LNCAP (cell line): ENCODE measurements around the gene ARID1B.

ENCODE experiments used
- TF ChIP-seq, protein P1 (sequence below): fragments of 450-650 bp; IDR thresholded peaks from 2 replicates; pipeline ENCODE4 v1.5.1; 2017; ENCODE audit warnings: mild to moderate bottlenecking

Gene ARID1B

DNA sequence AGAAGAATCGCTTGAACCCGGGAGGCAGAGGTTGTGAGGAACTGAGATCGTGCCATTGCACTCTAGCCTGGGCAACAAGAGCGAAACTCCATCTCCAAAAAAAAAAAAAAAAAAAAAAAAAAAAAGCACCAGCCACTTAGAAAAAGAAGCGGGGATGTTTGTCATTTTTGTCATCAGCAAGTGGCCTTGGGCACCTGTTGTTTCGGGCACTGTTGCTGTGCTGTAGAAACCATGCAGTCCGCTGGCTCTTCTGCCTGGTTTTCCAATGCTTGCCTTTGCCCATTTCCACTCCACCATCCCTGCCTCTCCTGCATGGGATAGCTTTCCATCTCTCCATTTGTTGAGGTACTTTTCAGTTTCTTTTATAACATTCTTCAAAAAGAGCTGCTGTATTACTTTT is 129.3 kb downstream of the ARID1B start:
- TF ChIP-seq, protein P1, sequence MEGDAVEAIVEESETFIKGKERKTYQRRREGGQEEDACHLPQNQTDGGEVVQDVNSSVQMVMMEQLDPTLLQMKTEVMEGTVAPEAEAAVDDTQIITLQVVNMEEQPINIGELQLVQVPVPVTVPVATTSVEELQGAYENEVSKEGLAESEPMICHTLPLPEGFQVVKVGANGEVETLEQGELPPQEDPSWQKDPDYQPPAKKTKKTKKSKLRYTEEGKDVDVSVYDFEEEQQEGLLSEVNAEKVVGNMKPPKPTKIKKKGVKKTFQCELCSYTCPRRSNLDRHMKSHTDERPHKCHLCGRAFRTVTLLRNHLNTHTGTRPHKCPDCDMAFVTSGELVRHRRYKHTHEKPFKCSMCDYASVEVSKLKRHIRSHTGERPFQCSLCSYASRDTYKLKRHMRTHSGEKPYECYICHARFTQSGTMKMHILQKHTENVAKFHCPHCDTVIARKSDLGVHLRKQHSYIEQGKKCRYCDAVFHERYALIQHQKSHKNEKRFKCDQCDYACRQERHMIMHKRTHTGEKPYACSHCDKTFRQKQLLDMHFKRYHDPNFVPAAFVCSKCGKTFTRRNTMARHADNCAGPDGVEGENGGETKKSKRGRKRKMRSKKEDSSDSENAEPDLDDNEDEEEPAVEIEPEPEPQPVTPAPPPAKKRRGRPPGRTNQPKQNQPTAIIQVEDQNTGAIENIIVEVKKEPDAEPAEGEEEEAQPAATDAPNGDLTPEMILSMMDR: no peak

DNA sequence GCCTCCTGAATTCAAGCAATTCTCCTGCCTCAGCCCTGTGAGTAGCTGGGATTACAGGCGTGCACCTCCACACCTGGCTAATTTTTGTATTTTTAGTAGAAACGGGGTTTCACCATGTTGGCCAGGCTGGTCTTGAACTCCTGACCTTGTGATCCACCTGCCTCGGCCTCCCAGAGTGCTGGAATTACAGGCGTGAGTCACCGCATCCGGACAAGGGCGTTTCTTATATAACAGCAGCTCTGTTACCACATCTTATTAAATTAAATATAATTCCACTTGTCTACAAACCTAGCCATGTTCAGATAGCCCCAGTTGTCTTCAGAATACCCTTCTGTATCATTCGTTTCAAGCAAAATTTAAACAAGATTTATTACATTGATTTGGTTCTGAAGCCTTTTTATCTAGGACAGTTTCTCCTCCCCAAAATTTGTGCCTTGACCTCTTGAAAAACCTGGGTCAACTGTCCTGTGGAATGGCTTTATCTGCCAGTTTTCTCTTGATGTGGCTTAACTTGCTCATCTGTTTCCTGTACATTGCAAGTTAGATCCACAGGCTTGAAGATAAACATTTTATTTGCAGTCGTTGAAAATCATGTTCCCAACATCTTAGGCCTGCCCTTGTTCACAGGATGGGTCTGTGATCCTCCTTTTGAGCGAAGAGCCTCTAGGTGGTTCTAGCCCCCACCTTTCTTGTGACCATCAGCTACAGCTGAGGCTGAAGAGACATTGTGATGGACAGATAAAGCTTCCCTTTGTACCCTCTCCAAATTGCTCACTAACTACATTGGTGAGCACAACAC is 132.2 kb downstream of the ARID1B start:
- TF ChIP-seq, protein P1: no peak

DNA sequence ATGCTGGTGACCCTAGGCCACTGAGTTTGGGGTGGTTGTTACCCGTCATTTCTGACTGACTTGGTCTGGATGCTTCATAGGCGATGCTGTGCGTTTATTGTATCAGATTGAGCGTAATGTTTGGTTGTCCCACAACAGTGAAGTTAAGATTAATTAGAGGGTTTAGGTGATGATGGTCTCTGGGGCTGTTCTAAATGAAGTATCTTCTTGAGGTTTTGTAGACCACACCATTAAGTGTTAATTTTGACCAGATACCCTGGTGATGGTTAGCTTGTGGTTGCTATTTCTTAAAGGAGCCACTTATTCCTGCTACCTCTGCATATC is 132.8 kb downstream of the ARID1B start:
- TF ChIP-seq, protein P1: no peak

DNA sequence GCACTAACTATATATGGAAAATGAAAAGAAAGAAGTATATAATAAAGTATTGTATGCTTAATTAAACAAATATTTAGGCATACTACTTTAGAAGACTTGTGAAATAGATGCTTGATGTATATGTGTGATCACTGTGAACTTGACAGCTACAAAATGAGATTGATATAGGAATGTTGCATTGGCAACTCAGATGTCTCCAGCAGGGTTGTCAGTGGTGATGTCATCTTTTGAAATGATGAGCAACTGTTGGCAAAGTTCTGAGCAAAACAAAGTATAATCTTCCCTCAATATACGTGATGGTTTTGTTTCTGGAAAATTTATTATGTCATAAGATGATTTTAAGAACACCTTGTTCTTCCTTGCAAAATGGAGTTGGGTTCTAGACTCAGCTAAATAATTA is 133.8 kb downstream of the ARID1B start:
- TF ChIP-seq, protein P1: no peak

GRCh38 chr6:156911581-156911980 is 134.4 kb downstream of the ARID1B start:
- TF ChIP-seq, protein P1: no peak

GRCh38 chr6:156912431-156912830 is 135.3 kb downstream of the ARID1B start:
- TF ChIP-seq, protein P1: no peak

- TF ChIP-seq, protein P1: no peak
Measured at GRCh38 chr6:156914181-156914580, 137.0 kb downstream of the ARID1B start.
